CD4-positive, CD25-positive, alpha-beta regulatory T cell (primary cell): Measurements from ENCODE around the gene MBNL1. TPM values are rescaled to one million over a fixed set of nuclear protein-coding genes. Genes with fewer than 3 reads are reported as not detected.
A peak's percentile ranks its signal among the peaks of the same experiment; 100 is the strongest.
"Not testable (repeated sequence)": the region's sequence is repeated elsewhere in the genome, so short reads cannot be mapped to it uniquely, and the experiment has no call there.

Source experiments
- ATAC-seq, 2 donors: fragments of 150-1000 bp; cut with Tn5 transposase; one replicate each; pipeline ENCODE4 v1.10.0; 2021; ENCODE audit warnings: low read depth in 2 of 2, moderate number of reproducible peaks in 2 of 2, moderate library complexity in 1 of 2
- DNase-seq, 3 donors: peaks; one replicate each; pipeline versions ENCODE4 v3.0.0 to v3.0.0-alpha.2; 2012 to 2022; ENCODE audit warnings: mixed read lengths in 1 of 3
- H3K27ac ChIP-seq: one replicate; pipeline ENCODE4 v1.7.0; 2013; ENCODE audit warnings: mild to moderate bottlenecking, low read length; ENCODE audit not compliant: insufficient read depth, poor library complexity, severe bottlenecking
- H3K27me3 ChIP-seq: one replicate; pipeline ENCODE4 v1.7.0; 2013; ENCODE audit warnings: low read length; ENCODE audit not compliant: control insufficient read depth, insufficient read depth
- H3K36me3 ChIP-seq: one replicate; pipeline ENCODE4 v1.7.0; 2013; ENCODE audit warnings: mild to moderate bottlenecking, low read length, moderate library complexity; ENCODE audit not compliant: control insufficient read depth, insufficient read depth
- H3K4me1 ChIP-seq: 2 replicates; pipeline ENCODE4 v1.7.0; 2013; ENCODE audit warnings: mild to moderate bottlenecking, low read length; ENCODE audit not compliant: insufficient read depth, control insufficient read depth, poor library complexity, severe bottlenecking
- H3K4me3 ChIP-seq: one replicate; pipeline ENCODE4 v1.7.0; 2013; ENCODE audit warnings: low read depth, mild to moderate bottlenecking, low read length, moderate library complexity
- H3K9me3 ChIP-seq, 2 experiments: 1 replicate in 1 of 2; 2 replicates in 1 of 2; pipeline ENCODE4 v1.7.0; 2013; ENCODE audit warnings: low read length in 2 of 2, mild to moderate bottlenecking in 1 of 2, moderate library complexity in 1 of 2; ENCODE audit not compliant: control insufficient read depth in 2 of 2
- H3K27ac Mint-ChIP-seq, 3 donors: one replicate each; pipeline ENCODE4 v1.8.0; 2020 to 2022; ENCODE audit warnings: mild to moderate bottlenecking in 3 of 3, mixed read lengths in 3 of 3, moderate library complexity in 2 of 3
- H3K27me3 Mint-ChIP-seq: one replicate; pipeline ENCODE4 v1.8.0; 2022; ENCODE audit warnings: mild to moderate bottlenecking, mixed read lengths
- H3K36me3 Mint-ChIP-seq: one replicate; pipeline ENCODE4 v1.8.0; 2020; ENCODE audit warnings: mixed read lengths
- H3K4me1 Mint-ChIP-seq, 4 donors: one replicate each; pipeline ENCODE4 v1.8.0; 2020 to 2022; ENCODE audit warnings: mixed read lengths in 4 of 4, mild to moderate bottlenecking in 1 of 4
- H3K4me3 Mint-ChIP-seq, 4 donors: one replicate each; pipeline ENCODE4 v1.8.0; 2020 to 2022; ENCODE audit warnings: mild to moderate bottlenecking in 4 of 4, mixed read lengths in 4 of 4, moderate library complexity in 3 of 4
- H3K9me3 Mint-ChIP-seq, 7 donors: one replicate each; pipeline ENCODE4 v1.8.0; 2020 to 2022; ENCODE audit warnings: mixed read lengths in 7 of 7, mild to moderate bottlenecking in 3 of 7, moderate library complexity in 2 of 7
- polyA plus RNA-seq, 4 donors: library from polyadenylated mRNA; unstranded; fragments of 300-500 nt; fragmentation: Illumina TruSeq; gene quantifications; one replicate each; pipeline ENCODE4 v1.2.3, GENCODE V29; 2021
- total RNA-seq: library from RNA; stranded (reverse); gene quantifications from one replicate; pipeline ENCODE4 v1.2.3, GENCODE V29; 2022

The MBNL1 gene
- total and polyA plus RNA-seq, 5 donors from 2014 or later = 221 to 726 (median 252) TPM

- no peaks in the 10 kb centered on the region for H3K9me3 ChIP-seq
- H3K27ac ChIP-seq = peak overlapping the region; percentile 57
- H3K4me1 Mint-ChIP-seq = peaks cover 56 to 80% (median 69%) of the 10 kb centered on the region in 4 donors
- DNase-seq (no peak), ATAC-seq (no peak)
- H3K36me3 ChIP-seq = peaks cover 45% of the 10 kb centered on the region
- H3K27me3 Mint-ChIP-seq = no peaks in the 10 kb centered on the region
- H3K4me1 ChIP-seq = peaks cover 48% of the 10 kb centered on the region
- H3K27ac Mint-ChIP-seq = peak overlapping the region; percentile 47 to 91 (median 71)
- H3K9me3 Mint-ChIP-seq = no peaks in the 10 kb centered on the region
- H3K4me3 Mint-ChIP-seq = peak overlapping the region in 2 of 4 donors; percentile 22 to 45
- peak overlapping the region; percentile 6 for H3K4me3 ChIP-seq
- H3K36me3 Mint-ChIP-seq = peaks cover 38% of the 10 kb centered on the region
- no peaks in the 10 kb centered on the region for H3K27me3 ChIP-seq
Observed at GRCh38 chr3:152360966-152361365, 92.2 kb downstream of the MBNL1 start.

- H3K4me1 ChIP-seq = peaks cover 43% of the 10 kb centered on the region
- H3K36me3 Mint-ChIP-seq = peaks cover 42% of the 10 kb centered on the region
- H3K27ac ChIP-seq = peak overlapping the region; percentile 57
Observed at GRCh38 chr3:152362086-152362485, 93.4 kb downstream of the MBNL1 start.

GRCh38 chr3:152364237-152364636 lies 95.5 kb downstream of the MBNL1 start:
- no peak for DNase-seq
- H3K36me3 ChIP-seq = peaks cover 39% of the 10 kb centered on the region
- peak overlapping the region; percentile 26 for H3K27ac ChIP-seq
- H3K4me3 ChIP-seq = no peak overlapping the region
- H3K9me3 ChIP-seq = no peaks in the 10 kb centered on the region
- no peak for ATAC-seq
- peaks cover 39% of the 10 kb centered on the region for H3K4me1 ChIP-seq
- Mint-ChIP-seq H3K27ac (peak overlapping the region in 2 of 3 donors; percentile 15 to 67), H3K9me3 (peaks cover 0 to 7% (median 2%) of the 10 kb centered on the region in 7 donors), H3K36me3 (peaks cover 54% of the 10 kb centered on the region), H3K27me3 (no peaks in the 10 kb centered on the region), H3K4me1 (peaks cover 56 to 82% (median 73%) of the 10 kb centered on the region in 4 donors), H3K4me3 (no peak overlapping the region)
- H3K27me3 ChIP-seq = no peaks in the 10 kb centered on the region

More at GRCh38 chr3:152362086-152362485, 93.4 kb downstream of the MBNL1 start:
- Histone ChIP-seq H3K9me3 (no peaks in the 10 kb centered on the region), H3K4me3 (no peak overlapping the region), H3K27me3 (no peaks in the 10 kb centered on the region), H3K36me3 (peaks cover 48% of the 10 kb centered on the region)
- Mint-ChIP-seq H3K4me3 (peak overlapping the region in 2 of 4 donors; percentile 2 to 29), H3K27me3 (no peaks in the 10 kb centered on the region), H3K4me1 (peaks cover 51 to 76% (median 65%) of the 10 kb centered on the region in 4 donors), H3K27ac (peak overlapping the region in 2 of 3 donors; percentile 71 to 91), H3K9me3 (peaks cover 0 to 4% (median 0%) of the 10 kb centered on the region in 7 donors)
- DNase-seq (no peak), ATAC-seq (no peak)

- peaks cover 0 to 7% (median 2%) of the 10 kb centered on the region in 7 donors for H3K9me3 Mint-ChIP-seq
- Histone ChIP-seq H3K27me3 (no peaks in the 10 kb centered on the region), H3K4me3 (peak overlapping the region; percentile 17), H3K4me1 (peaks cover 32% of the 10 kb centered on the region), H3K27ac (peak overlapping the region; percentile 24), H3K36me3 (peaks cover 33% of the 10 kb centered on the region), H3K9me3 (no peaks in the 10 kb centered on the region)
- H3K27ac Mint-ChIP-seq = peak overlapping the region in 2 of 3 donors; percentile 15 to 67
- no peak overlapping the region for H3K4me3 Mint-ChIP-seq
- ATAC-seq (no peak), DNase-seq (no peak)
- peaks cover 55 to 82% (median 73%) of the 10 kb centered on the region in 4 donors for H3K4me1 Mint-ChIP-seq
- H3K36me3 Mint-ChIP-seq = peaks cover 60% of the 10 kb centered on the region
- H3K27me3 Mint-ChIP-seq = no peaks in the 10 kb centered on the region
Observed at GRCh38 chr3:152365126-152365525, 96.4 kb downstream of the MBNL1 start.

GRCh38 chr3:152365766-152366593 lies 97.3 kb downstream of the MBNL1 start:
- peak overlapping the region in 1 of 4 donors; percentile 10 for H3K4me3 Mint-ChIP-seq
- ATAC-seq = no peak

GRCh38 chr3:152367192-152367591 lies 98.5 kb downstream of the MBNL1 start:
- peaks cover 53 to 85% (median 77%) of the 10 kb centered on the region in 4 donors for H3K4me1 Mint-ChIP-seq
- not testable (repeated sequence) for DNase-seq, H3K27ac ChIP-seq, H3K4me3 ChIP-seq, H3K9me3 Mint-ChIP-seq, H3K9me3 ChIP-seq, H3K27me3 Mint-ChIP-seq, ATAC-seq, H3K27me3 ChIP-seq
- Histone ChIP-seq H3K36me3 (peaks cover 32% of the 10 kb centered on the region), H3K4me1 (peaks cover 21% of the 10 kb centered on the region)
- H3K4me3 Mint-ChIP-seq = peak overlapping the region in 3 of 4 donors; percentile 34 to 57 (median 49)
- H3K27ac Mint-ChIP-seq = peak overlapping the region in 2 of 3 donors; percentile 21 to 68
- peaks cover 72% of the 10 kb centered on the region for H3K36me3 Mint-ChIP-seq

More at GRCh38 chr3:152365766-152366593, 97.3 kb downstream of the MBNL1 start:
- Mint-ChIP-seq H3K27me3 (no peaks in the 10 kb centered on the region), H3K4me1 (peaks cover 54 to 85% (median 78%) of the 10 kb centered on the region in 4 donors), H3K36me3 (peaks cover 64% of the 10 kb centered on the region), H3K27ac (peak overlapping the region in 1 of 3 donors; percentile 21), H3K9me3 (peaks cover 0 to 7% (median 2%) of the 10 kb centered on the region in 7 donors)
- no peaks in the 10 kb centered on the region for H3K9me3 ChIP-seq
- no peaks in the 10 kb centered on the region for H3K27me3 ChIP-seq
- H3K36me3 ChIP-seq = peaks cover 33% of the 10 kb centered on the region
- peak overlapping the region; percentile 24 for H3K27ac ChIP-seq
- H3K4me3 ChIP-seq = peak overlapping the region; percentile 17
- H3K4me1 ChIP-seq = peaks cover 24% of the 10 kb centered on the region
- no peak for DNase-seq

GRCh38 chr3:152372633-152373032 lies 103.9 kb downstream of the MBNL1 start:
- H3K36me3 ChIP-seq = peaks cover 29% of the 10 kb centered on the region
- DNase-seq, H3K27me3 ChIP-seq, H3K9me3 ChIP-seq, H3K27ac ChIP-seq, ATAC-seq, H3K9me3 Mint-ChIP-seq, H3K27me3 Mint-ChIP-seq: not testable (repeated sequence)
- H3K4me1 Mint-ChIP-seq = peaks cover 53 to 95% (median 80%) of the 10 kb centered on the region in 4 donors
- peak overlapping the region in 3 of 4 donors; percentile 27 to 57 (median 31) for H3K4me3 Mint-ChIP-seq
- H3K36me3 Mint-ChIP-seq = peaks cover 58% of the 10 kb centered on the region
- H3K4me1 ChIP-seq = peaks cover 40% of the 10 kb centered on the region
- peak overlapping the region in 2 of 3 donors; percentile 62 to 83 for H3K27ac Mint-ChIP-seq
- H3K4me3 ChIP-seq = peak overlapping the region; percentile 13
